Suppressor macrophage (primary cell): ENCODE data around the gene PHOX2A.
A peak's percentile ranks its signal among the peaks of the same experiment; 100 is the strongest.

Source experiments
- DNase-seq, 4 experiments: peaks; one replicate each; pipeline ENCODE4 v3.0.0-alpha.2; 2020 to 2022

The PHOX2A gene

DNA sequence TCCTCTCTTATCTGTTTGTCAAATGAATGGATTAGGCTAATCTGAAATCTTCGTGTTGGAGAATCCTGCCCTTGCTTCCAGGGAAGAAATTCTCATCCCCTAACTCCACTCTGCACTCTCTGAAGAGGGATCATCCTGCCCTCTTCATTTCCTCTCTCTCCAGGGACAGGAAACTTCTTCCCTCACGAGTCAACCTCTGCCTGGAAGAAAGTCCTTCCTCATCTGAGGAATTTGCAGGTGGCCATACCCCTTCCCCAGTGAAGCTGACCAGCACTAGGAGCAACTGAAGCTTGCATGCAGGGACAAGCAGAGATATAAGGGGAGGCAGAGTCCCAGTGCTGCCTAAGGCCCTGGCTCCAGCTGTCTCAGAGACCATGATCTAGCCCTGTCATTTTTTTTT is 3.6 kb upstream of the PHOX2A start:
- no peak for DNase-seq

- DNase-seq: no peak
Observed at GRCh38 chr11:72245263-72245816, 1.4 kb upstream of the PHOX2A start.

DNA sequence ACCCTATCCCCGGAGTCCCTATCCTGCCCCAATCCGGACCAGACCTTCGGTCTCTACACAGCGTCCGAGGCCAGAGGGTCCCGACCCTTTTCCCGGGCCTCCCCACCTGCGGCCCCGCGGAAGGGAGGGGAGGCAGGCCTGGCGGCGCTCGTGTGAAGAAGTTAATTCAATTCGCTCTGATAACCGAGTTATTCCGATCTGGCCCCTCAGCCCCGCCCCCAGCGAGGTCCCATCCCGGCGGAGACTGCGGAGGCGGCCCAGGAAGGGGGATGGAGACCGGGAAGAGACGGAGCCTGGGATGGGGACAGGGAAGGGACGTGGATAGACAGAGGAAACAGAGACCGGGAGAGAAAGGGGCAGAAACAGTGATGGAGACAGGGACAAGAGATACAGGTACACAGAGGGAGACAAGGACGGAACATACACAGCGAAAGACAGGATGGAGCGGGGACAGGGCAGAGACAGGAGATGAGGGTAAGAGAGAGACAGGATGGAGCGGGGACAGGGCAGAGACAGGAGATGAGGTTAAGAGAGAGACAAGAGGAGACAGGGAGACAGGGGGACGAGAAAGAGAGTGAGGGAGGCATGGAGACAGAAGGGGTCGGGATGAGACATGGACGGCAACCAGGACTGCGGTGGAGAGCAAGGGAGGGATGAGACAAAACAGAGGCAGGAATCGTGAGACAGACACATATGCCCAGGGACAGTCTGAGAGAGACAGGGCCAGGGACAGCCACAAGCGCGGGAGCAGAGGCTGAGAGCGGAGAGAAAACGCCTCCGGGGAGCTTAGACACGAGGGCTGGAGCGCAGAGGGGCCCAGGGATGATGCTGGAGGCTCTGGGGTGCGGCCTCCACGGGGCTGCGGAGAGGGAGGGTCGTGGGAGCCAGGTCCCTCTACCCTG is 636 bp upstream of the PHOX2A start:
- no peak for DNase-seq

- no peak for DNase-seq
Observed at GRCh38 chr11:72243173-72244059, 560 bp downstream of the PHOX2A start.

DNA sequence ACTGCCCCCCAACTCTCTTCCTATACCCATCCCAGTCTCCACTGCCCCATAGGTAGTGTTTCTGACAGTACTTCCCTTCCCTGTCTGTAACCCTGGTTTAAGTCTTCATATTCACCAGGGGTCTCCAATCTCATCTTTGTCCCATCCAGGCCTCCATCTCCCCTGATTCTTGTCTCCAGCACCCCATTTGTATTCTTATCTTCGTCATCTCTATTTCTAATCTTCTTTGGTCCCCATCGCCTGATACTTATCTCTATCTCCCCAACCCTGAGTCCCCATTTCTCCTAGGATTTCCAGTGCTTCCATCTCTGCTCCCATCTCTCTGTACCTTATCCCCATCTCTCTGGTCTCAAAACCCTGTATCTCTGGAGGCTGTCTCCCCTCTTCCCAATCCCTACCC is 1.8 kb downstream of the PHOX2A start:
- no peak for DNase-seq

GRCh38 chr11:72241291-72241781 is 2.6 kb downstream of the PHOX2A start:
- DNase-seq: no peak

DNA sequence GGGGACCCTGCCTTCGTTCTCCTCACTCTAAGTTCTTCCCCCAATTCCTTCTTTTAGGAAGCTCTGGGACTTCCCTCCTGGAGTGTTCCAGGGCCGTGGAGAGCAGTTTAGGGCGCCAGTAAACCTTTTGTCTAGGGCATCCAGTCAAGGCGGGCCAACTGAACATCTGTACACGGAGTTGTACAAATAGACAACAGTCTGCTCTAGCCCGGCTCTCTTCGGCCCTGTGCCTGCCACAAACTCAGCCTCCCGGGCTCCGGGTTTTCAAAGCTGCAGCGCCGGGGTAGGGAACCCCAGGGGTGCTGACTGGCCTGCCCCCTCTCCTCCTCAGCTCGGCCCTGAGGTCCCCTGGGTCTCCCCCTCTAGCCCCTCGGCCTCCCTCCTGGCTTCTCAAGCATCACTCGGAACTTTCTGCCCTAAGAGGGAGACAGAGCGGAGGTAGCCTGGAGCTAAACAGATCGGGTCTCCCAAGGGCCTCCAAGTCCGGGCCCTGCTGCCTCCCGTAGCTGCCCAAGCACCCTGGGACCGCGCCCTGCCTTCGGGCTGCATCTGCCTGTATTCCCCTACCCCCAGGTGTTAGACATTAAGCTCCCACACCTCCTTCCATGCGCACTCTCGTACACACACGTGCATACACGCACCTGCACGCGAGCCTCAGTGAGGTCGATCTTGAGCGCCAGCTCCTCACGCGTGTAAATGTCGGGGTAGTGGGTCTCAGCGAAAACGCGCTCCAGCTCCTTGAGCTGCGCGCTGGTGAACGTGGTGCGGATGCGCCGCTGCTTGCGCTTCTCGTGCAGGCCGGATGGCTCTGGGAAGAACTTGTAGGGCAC is 3.3 kb downstream of the PHOX2A start:
- DNase-seq: no peak

DNA sequence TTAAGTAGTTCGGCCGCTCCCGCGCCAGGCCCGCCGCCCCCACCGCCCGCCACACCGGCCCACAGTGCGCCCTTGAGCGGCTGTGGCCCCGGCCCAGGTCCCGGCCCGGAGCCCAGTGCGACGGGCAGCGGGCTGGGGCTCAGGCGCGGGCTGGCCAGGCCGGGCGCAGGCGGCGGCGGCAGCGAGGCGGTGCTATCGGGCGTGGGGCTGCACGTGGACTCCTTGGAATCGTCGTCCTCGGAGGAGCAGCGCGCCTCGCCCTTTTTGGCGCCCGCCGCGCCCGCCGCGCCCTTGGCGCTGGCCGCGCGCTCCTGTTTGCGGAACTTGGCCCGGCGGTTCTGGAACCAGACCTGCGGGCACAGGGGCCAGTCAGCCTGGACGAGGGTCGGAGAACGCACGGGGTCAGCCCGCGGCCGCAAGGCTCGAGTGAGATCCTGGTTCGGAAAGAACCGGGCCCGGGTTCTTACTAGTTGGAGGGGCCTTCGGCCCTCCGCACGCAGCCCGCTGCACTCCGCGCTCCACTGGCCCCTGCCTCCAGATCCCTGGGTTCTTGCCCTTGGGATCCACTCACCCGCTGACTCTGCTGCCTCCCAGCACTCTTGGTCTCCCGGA is 4.0 kb downstream of the PHOX2A start:
- peak; percentile 49 to 80 (median 64) for DNase-seq

GRCh38 chr11:72239313-72239848 is 4.6 kb downstream of the PHOX2A start:
- DNase-seq: peak; percentile 16 to 67 (median 51)

DNA sequence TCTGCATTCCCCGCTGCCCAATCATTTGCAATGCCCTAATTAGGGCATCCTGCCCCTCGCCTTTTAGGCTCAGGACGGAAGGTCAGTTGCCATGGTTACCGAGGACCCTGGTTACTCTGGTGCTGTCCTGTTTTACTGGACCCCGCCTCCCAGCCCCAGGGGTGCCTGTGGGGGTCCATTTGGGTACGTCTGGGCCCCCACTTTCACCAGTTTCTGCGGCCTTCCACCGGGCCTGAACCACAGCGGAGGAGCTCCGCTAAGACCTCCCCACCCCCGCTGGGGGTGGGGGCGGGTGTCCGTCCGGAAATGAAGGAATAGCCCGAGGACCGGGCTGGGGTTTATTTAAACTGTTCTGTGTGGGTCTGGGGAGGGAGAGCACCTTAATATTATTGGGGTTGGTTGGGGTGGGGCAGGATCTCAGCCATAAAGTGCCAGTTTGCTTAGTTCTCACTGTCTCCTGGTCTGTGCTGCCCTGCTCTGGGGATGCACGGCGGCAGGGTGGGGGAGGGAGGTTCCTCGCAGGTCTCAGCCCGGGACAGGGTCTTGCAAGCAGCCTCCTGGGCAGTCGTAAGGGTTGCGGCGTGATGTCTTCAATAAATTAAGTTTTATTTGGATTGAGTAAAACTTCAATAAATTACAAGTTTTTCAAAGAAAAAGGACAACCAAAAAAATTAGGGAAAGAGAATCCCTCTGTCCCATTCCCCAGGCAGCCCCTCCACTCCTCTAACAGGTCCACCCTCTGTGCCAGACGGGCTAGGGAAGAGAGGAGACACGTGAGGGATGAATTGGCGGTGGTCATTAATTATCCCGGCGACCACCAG is 5.3 kb downstream of the PHOX2A start:
- no peak for DNase-seq

DNA sequence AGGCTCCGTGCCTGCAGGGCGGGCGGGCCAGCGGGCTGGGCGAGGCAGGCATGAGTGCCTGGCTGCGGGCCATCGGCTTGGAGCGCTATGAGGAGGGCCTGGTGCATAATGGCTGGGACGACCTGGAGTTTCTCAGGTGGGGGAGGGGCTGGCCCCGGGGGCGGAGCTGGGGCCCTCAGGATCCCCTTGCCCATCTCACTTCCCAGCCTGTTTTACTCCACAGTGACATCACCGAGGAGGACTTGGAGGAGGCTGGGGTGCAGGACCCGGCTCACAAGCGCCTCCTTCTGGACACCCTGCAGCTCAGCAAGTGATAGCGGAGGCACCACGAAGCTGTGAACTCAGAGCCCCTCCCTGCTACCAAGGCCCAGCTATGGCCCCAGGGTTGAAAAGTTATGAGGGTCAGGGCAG is 5.9 kb downstream of the PHOX2A start:
- peak; percentile 69 to 79 (median 74) for DNase-seq

- no peak for DNase-seq
Observed at GRCh38 chr11:72237112-72237931, 6.7 kb downstream of the PHOX2A start.

GRCh38 chr11:72236774-72237111 is 7.2 kb downstream of the PHOX2A start:
- DNase-seq: no peak

GRCh38 chr11:72236083-72236697 is 7.8 kb downstream of the PHOX2A start:
- no peak for DNase-seq

GRCh38 chr11:72235351-72236057 is 8.5 kb downstream of the PHOX2A start:
- no peak for DNase-seq

DNA sequence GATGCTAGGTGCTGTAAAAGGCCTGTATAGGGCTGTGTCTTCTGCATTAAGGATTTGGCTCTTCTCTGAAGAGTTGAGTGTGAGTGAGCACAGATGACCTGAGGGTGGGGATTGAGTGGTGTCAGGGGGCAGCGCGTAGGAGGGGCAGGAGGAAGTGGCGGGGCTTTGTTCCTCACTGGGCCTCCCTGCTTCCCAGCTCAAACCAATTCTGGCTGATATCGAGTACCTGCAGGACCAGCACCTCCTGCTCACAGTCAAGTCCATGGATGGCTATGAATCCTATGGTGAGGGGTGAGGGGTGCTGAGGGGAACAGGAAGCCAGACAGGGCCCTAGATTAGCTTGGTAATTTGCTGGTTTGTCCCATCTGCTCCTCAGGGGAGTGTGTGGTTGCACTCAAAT is 9.1 kb downstream of the PHOX2A start:
- peak in 3 of 4 experiments; percentile 29 to 44 (median 38) for DNase-seq

DNA sequence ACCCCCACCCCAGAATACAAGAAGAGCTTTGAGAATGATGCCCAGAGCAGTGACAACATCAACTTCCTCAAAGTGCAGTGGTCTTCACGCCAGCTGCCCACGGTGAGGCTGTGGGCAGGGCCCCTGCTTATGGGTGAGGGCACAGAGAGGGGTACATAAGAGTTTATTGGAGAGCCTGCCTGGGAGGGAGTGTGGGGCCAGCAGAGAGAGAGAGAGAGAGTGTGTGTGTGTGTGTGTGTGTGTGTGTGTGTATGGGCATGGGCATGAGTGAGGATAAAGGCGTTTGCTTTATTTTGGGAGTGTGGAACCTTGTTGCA is 9.5 kb downstream of the PHOX2A start:
- DNase-seq: peak in 1 of 4 experiments; percentile 33

DNA sequence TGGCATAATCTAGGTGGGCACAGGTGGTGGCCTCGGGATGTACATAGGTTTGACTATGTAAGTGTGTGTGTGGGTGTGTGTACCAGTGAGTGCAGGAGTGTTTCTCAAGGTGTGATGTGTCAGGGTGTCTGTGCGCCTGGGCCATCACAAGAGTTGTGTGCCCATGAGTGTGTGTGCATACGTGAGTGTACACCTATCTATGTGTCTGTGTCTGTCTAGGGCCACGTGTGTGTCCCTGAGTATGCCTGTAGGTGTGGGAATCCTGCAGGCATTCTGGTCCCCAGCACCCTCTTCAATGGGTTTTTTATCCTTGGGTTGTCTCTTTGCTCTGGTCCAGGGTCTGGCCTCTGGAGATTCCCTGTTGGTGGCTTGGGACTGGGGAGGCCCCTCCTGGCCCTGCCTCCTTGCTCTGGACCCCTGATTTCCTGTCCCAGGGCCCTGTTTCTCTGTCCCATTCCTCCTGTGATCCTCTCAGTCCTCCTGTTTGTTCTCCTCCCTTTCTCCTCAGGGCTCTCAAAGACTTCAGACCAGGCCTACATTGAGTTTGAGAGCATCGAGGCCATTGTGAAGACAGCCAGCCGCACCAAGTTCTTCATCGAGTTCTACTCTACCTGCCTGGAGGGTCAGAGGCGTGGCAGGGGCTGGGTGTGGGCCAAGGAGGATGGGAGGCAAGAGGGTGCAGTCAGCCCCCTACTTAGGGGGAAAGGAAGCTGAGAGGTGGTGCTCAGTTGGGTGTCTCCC is 10.0 kb downstream of the PHOX2A start:
- DNase-seq: no peak
